Activated CD4-positive, alpha-beta T cell treated with anti-CD3 and anti-CD28 coated beads, Interleukin-2, amount 50 U/mL, for 24 hours (primary cell): Measurements from ENCODE around the gene STXBP5.

Experiments
- DNase-seq, 2 donors: peaks; one replicate each; pipeline ENCODE4 v3.0.0-alpha.2; 2020; ENCODE audit warnings: low read depth in 1 of 2, low spot score in 1 of 2

STXBP5 gene

GRCh38 chr6:147207837-147208754 lies 3.9 kb downstream of the STXBP5 start:
- no peak for DNase-seq

- DNase-seq: no peak
These were observed 5.7 kb downstream of the STXBP5 start for GRCh38 chr6:147209762-147210449.

- DNase-seq: no peak
These were observed 7.1 kb downstream of the STXBP5 start for GRCh38 chr6:147211349-147211748.

- no peak for DNase-seq
These were observed 7.6 kb downstream of the STXBP5 start for GRCh38 chr6:147211831-147212230.

GRCh38 chr6:147212622-147213021 lies 8.4 kb downstream of the STXBP5 start:
- DNase-seq: no peak

- DNase-seq: no peak
These were observed 9.6 kb downstream of the STXBP5 start for GRCh38 chr6:147213772-147214171.

GRCh38 chr6:147214248-147215227 lies 10.3 kb downstream of the STXBP5 start:
- no peak for DNase-seq

GRCh38 chr6:147216915-147217314 lies 12.7 kb downstream of the STXBP5 start:
- DNase-seq: no peak

GRCh38 chr6:147217840-147218404 lies 13.7 kb downstream of the STXBP5 start:
- no peak for DNase-seq

GRCh38 chr6:147218797-147219196 lies 14.6 kb downstream of the STXBP5 start:
- DNase-seq: no peak

GRCh38 chr6:147219463-147219862 lies 15.2 kb downstream of the STXBP5 start:
- DNase-seq: no peak

- no peak for DNase-seq
These were observed 16.1 kb downstream of the STXBP5 start for GRCh38 chr6:147220345-147220744.

GRCh38 chr6:147221739-147222138 lies 17.5 kb downstream of the STXBP5 start:
- DNase-seq: no peak

GRCh38 chr6:147222160-147222838 lies 18.1 kb downstream of the STXBP5 start:
- DNase-seq: no peak

- DNase-seq: no peak
These were observed 19.5 kb downstream of the STXBP5 start for GRCh38 chr6:147223736-147224135.

GRCh38 chr6:147226163-147226724 lies 22.0 kb downstream of the STXBP5 start:
- DNase-seq: no peak

- no peak for DNase-seq
These were observed 22.7 kb downstream of the STXBP5 start for GRCh38 chr6:147226877-147227276.

GRCh38 chr6:147227770-147228320 lies 23.6 kb downstream of the STXBP5 start:
- DNase-seq: no peak

GRCh38 chr6:147231589-147231988 lies 27.4 kb downstream of the STXBP5 start:
- no peak for DNase-seq

- no peak for DNase-seq
These were observed 30.5 kb downstream of the STXBP5 start for GRCh38 chr6:147234685-147235084.
